GM12872 (cell line): ENCODE results near the gene SPEF2.

Experiments used
- TF ChIP-seq, protein P1 (sequence below): IDR thresholded peaks from 3 replicates; pipeline ENCODE4 v1.5.1; 2011; ENCODE audit warnings: low read depth, mild to moderate bottlenecking, low read length, moderate library complexity; ENCODE audit not compliant: insufficient read depth

The SPEF2 gene

DNA sequence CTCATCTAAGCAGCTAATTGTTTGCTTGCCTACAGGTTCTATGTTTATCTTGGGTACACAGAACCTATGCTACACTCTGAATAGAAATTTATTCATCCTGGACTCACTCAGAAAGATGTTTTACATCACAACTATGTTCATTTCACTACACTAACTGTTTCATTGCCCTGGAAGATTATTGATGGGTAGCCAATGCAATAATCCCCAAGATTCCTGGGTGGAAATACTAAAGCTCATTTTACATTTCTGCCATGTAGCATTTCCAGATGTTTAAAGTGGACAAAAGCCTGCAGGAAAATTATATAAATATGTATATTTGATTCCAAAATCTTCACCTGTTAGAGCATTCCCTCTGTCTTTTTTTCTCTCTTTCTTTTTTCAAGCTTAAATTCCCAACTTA lies 187.2 kb downstream of the SPEF2 start:
- TF ChIP-seq, protein P1, sequence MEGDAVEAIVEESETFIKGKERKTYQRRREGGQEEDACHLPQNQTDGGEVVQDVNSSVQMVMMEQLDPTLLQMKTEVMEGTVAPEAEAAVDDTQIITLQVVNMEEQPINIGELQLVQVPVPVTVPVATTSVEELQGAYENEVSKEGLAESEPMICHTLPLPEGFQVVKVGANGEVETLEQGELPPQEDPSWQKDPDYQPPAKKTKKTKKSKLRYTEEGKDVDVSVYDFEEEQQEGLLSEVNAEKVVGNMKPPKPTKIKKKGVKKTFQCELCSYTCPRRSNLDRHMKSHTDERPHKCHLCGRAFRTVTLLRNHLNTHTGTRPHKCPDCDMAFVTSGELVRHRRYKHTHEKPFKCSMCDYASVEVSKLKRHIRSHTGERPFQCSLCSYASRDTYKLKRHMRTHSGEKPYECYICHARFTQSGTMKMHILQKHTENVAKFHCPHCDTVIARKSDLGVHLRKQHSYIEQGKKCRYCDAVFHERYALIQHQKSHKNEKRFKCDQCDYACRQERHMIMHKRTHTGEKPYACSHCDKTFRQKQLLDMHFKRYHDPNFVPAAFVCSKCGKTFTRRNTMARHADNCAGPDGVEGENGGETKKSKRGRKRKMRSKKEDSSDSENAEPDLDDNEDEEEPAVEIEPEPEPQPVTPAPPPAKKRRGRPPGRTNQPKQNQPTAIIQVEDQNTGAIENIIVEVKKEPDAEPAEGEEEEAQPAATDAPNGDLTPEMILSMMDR: no peak

DNA sequence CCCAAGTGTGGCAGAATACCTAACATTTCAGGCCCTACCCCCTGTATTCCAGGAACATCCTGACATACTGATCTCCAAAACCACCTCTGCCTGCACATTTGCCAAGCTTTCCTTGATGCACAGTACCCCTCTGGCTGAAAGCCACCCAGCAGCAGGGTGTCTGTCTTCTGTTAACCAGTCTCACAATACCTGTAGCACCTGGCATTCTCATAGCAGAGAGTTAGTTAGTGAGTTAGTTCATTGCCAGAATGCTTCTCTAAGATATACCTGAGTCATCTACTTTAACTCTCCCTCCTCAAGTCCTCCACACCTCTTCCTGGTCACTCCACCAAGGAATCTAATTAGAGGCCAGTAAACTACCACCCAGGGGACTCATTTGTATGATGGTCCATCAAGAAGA lies 192.9 kb downstream of the SPEF2 start:
- TF ChIP-seq, protein P1: no peak

DNA sequence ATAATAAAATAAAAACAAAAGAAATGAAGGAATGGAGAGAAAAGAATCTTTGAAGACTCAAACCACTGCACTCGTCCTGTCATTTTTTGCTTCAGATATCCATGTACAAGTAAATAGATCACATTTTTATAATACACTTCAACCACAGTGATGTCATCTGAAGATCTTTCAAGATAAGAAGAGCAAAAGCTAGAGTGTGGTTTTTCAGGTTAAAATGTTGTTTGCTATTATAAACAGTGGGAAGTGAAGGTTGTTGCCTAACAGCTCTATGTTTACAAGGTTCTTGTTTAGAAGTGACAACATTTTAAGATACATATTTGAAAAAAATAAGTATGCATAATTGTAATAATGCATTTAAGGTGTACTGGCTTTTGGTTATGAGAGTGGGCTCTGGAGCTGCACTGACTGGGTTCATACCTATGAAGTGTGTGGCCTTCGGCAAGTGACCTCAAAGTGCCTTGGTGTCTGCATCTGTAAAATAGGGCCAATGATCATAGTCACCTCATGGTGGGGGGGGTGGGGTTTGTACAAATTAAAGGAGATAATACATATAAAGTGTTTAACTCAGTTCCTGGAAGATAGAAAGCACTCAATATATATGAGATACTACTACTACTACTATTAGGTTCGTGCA lies 193.6 kb downstream of the SPEF2 start:
- TF ChIP-seq, protein P1: no peak

DNA sequence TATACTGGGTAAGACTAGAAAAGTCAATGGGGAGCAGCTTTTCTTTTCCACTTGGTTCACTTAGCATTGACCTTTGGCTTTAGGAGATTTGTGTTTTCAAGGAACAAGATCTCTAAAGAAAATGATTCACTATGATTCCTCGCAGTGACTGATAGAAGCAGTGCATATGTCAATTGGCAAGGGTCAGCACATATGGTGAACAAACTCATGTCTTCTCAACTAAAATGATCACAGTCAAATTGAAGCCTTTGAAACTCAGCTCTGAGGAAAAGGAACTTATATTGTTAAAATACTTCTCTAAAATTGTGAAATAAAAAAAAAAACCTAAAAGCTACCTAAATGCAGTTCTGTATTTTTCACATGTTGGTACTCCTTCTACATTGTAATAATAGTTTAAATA lies 195.9 kb downstream of the SPEF2 start:
- TF ChIP-seq, protein P1: no peak

DNA sequence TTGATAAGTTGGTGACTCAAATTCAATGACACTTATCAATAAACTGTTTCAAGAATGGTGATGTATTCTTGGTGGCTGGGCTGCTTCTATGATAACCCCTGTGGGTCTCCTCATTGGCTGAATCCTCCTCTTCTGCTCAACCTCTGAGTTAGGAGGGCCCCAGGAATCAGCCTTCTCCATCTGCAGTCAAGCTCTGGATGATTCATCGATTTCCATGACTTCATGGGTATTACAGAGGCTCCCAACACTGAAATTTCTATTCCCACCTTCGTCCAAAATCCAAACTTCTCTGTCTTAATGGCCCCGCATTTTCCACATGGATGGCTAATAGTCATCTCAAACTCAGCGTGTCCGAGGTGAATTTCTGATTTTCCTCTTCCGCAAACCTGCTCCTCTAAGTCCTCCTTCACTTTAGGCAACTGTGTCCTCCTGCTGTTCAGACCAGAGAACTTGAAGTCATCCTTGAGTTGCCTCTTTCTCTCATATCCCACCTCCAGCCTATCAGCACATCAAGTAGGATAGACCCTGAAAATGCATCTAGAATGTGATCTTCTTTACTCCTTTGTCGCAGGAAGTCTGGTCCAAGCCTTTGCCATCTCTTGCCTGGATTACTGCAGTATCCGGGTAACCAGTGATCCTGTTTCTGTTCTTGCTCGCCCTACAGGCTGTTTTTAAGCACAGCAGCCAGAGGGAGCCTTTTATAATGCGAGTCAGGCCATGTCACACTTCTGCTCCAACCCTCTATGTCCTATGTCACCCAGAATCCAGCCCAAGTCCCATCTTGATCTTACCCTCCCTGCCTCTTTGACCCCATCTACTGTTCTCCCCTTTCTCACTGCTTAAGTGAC lies 197.7 kb downstream of the SPEF2 start:
- TF ChIP-seq, protein P1: peak; percentile 73

DNA sequence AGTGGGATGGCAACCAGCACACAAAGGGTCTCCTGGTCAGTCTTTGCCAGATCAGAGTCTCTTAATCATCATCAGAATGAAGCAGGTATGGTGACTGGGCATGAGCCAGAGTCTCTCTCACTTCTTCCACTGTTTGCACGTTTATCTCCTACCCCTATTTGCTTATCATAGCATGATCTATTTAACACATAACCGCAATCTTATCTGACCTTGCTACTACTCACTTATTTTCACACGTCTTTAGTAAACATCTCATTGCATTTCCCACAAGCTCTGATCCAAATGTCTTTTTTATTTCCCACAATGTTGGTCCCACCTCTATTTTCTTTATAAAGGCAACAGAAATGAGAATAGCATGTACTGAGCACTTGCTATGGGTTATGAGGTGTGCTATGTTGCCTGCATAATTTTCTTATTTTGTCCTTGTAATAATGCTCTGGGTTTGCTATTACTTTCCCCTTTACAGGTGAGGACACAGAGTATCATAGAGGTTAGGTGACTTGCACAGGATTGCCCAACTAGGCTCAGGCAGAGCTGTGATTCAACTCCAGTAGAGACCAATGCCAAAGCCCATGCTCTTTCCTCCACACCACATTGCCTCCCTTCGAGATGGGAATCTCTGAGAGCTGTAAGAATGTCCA lies 199.3 kb downstream of the SPEF2 start:
- TF ChIP-seq, protein P1: no peak

DNA sequence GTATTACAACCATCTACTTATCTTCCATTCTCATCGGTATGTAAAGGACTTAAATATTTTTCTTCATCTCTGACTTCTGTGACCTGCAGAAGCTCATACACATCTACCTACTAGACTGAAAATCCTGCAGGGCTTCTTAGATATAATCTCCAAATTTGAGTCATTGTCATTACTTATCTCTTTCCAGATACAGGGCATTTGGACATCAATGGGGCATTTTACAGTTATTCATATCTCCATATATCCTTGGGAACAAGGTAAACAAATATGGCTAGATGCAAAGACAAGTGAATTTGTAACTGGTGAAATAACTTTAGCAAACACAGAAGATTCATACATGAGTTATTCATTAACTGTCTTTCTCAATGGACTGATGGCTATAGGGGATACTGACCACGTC lies 201.4 kb downstream of the SPEF2 start:
- TF ChIP-seq, protein P1: no peak
